Lower leg skin (tissue), 3 donors: ENCODE results near the gene SETD1A.

Experiments
- CTCF ChIP-seq, 3 donors: fragments of 450-650 bp; IDR thresholded peaks; one replicate each; pipeline ENCODE4 v1.5.1; 2016; ENCODE audit warnings: antibody characterized with exemption in 3 of 3, mild to moderate bottlenecking in 3 of 3, moderate library complexity in 2 of 3
- POLR2A ChIP-seq, 2 donors: fragments of 450-650 bp; IDR thresholded peaks; one replicate each; pipeline ENCODE4 v1.6.1; 2016 to 2017; ENCODE audit warnings: antibody characterized with exemption in 2 of 2, mild to moderate bottlenecking in 1 of 2, moderate library complexity in 1 of 2

- TF ChIP-seq POLR2A (IDR thresholded peaks at IDR 0.05) = no peak
- TF ChIP-seq CTCF (IDR thresholded peaks at IDR 0.05) = no peak
Measured at GRCh38 chr16:30980023-30980371, 22.4 kb downstream of the SETD1A start.
